HK-2 (cell line): ENCODE measurements around the gene APOC4.
"Not testable (repeated sequence)": the region's sequence is repeated elsewhere in the genome, so short reads cannot be mapped to it uniquely, and the experiment has no call there.

ENCODE experiments used
- DNase-seq: peaks from one replicate; pipeline ENCODE4 v3.0.0-alpha.2; 2018; ENCODE audit not compliant: unreplicated experiment

Gene APOC4

GRCh38 chr19:44942067-44942571 is at the start of gene APOC4:
Gene APOC4, plus strand, starts transcription at chr19:44942237. Its CDS starts 41 bp downstream, at chr19:44942278.
- no peak for DNase-seq

- DNase-seq: no peak
Observed at GRCh38 chr19:44892932-44893331, 49.1 kb upstream of the APOC4 start.

DNA sequence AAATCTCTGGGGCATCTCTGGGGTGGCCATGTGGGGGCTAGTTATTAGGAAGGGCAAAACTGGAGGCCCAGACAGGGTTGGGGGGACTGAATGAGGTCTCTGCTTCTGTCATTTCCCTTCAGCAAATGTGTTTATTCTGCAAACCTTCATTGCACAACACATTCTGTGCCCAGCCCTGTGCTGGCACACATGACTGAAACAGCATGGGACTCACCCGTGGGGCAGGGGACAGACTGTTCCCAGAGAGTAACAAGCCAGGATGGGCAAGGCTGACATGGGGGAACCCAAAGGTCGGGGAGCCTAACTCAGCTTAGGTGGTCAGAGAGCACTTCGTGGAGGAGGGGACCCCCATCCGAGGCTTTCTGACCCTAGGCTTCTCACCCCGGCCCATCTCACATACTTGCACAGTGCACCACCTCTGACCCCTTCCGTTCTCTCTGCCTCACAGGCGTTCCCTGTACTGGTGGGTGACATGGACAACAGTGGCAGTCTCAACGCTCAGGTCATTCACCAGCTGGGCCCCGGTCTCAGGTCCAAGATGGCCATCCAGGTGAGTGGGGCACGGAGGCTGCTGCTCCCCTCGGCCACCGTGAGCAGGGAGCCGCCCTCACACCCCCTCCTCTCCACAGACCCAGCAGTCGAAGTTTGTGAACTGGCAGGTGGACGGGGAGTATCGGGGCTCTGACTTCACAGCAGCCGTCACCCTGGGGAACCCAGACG is 48.5 kb upstream of the APOC4 start:
- DNase-seq: no peak

- no peak for DNase-seq
Observed at GRCh38 chr19:44894052-44894400, 48.0 kb upstream of the APOC4 start.

GRCh38 chr19:44894946-44895345 is 47.1 kb upstream of the APOC4 start:
- DNase-seq: no peak

GRCh38 chr19:44897835-44898234 is 44.2 kb upstream of the APOC4 start:
- no peak for DNase-seq

DNA sequence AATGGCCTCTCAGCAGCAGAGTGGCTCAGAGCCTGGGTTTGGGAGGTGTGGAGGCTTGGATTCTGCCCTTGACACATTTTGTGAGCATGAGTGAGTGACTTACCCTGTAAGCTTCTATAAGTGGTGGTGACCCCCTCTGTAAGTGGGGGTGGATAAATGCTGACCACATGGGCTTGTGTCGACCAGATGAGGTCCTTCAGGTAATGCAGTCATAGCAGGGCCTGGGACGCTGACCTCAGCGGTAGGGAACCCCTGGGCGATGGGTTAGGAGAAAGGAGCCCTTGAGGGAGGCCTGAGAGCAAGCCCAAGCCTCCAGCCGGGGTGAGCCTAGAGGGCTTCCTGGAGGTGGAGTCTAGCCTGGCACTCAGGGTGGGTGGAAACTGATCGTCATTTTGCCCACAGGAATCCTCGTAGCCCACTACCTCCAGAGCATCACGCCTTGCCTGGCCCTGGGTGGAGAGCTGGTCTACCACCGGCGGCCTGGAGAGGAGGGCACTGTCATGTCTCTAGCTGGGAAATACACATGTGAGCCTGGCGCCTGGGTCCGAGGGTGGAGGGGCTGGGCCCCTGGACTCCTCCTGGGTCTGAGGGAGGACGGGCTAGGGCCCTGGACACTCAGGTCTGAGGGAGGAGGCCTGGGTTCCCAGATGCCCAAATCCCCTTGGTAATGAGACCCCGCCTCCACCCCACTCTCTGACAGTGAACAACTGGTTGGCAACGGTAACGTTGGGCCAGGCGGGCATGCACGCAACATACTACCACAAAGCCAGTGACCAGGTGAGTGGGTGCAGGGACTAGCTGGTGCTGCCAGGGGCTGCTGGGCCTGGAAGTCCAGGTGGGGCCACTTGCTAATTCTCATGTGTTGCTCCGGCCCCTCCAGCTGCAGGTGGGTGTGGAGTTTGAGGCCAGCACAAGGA is 41.5 kb upstream of the APOC4 start:
- no peak for DNase-seq

- DNase-seq: no peak
Observed at GRCh38 chr19:44903216-44903601, 38.8 kb upstream of the APOC4 start.

GRCh38 chr19:44903602-44904425 is 38.2 kb upstream of the APOC4 start:
- DNase-seq: peak; percentile 78

DNA sequence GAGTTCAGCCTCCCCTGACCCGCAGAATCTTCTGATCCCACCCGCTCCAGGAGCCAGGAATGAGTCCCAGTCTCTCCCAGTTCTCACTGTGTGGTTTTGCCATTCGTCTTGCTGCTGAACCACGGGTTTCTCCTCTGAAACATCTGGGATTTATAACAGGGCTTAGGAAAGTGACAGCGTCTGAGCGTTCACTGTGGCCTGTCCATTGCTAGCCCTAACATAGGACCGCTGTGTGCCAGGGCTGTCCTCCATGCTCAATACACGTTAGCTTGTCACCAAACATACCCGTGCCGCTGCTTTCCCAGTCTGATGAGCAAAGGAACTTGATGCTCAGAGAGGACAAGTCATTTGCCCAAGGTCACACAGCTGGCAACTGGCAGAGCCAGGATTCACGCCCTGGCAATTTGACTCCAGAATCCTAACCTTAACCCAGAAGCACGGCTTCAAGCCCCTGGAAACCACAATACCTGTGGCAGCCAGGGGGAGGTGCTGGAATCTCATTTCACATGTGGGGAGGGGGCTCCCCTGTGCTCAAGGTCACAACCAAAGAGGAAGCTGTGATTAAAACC is 37.5 kb upstream of the APOC4 start:
- DNase-seq: no peak

DNA sequence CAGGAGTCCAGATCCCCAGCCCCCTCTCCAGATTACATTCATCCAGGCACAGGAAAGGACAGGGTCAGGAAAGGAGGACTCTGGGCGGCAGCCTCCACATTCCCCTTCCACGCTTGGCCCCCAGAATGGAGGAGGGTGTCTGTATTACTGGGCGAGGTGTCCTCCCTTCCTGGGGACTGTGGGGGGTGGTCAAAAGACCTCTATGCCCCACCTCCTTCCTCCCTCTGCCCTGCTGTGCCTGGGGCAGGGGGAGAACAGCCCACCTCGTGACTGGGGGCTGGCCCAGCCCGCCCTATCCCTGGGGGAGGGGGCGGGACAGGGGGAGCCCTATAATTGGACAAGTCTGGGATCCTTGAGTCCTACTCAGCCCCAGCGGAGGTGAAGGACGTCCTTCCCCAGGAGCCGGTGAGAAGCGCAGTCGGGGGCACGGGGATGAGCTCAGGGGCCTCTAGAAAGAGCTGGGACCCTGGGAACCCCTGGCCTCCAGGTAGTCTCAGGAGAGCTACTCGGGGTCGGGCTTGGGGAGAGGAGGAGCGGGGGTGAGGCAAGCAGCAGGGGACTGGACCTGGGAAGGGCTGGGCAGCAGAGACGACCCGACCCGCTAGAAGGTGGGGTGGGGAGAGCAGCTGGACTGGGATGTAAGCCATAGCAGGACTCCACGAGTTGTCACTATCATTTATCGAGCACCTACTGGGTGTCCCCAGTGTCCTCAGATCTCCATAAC is 36.4 kb upstream of the APOC4 start, which contains the start of gene APOE:
Gene APOE, plus strand, starts transcription at position 360 of the 724 bp plus-strand sequence. CDS start 829 bp downstream, outside the sequence.
- no peak for DNase-seq

GRCh38 chr19:44907613-44908012 is 34.4 kb upstream of the APOC4 start:
- DNase-seq: no peak

DNA sequence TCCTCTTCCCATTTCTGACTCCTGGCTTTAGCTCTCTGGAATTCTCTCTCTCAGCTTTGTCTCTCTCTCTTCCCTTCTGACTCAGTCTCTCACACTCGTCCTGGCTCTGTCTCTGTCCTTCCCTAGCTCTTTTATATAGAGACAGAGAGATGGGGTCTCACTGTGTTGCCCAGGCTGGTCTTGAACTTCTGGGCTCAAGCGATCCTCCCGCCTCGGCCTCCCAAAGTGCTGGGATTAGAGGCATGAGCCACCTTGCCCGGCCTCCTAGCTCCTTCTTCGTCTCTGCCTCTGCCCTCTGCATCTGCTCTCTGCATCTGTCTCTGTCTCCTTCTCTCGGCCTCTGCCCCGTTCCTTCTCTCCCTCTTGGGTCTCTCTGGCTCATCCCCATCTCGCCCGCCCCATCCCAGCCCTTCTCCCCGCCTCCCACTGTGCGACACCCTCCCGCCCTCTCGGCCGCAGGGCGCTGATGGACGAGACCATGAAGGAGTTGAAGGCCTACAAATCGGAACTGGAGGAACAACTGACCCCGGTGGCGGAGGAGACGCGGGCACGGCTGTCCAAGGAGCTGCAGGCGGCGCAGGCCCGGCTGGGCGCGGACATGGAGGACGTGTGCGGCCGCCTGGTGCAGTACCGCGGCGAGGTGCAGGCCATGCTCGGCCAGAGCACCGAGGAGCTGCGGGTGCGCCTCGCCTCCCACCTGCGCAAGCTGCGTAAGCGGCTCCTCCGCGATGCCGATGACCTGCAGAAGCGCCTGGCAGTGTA is 33.8 kb upstream of the APOC4 start:
- no peak for DNase-seq

DNA sequence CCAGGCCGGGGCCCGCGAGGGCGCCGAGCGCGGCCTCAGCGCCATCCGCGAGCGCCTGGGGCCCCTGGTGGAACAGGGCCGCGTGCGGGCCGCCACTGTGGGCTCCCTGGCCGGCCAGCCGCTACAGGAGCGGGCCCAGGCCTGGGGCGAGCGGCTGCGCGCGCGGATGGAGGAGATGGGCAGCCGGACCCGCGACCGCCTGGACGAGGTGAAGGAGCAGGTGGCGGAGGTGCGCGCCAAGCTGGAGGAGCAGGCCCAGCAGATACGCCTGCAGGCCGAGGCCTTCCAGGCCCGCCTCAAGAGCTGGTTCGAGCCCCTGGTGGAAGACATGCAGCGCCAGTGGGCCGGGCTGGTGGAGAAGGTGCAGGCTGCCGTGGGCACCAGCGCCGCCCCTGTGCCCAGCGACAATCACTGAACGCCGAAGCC is 33.2 kb upstream of the APOC4 start:
- no peak for DNase-seq

DNA sequence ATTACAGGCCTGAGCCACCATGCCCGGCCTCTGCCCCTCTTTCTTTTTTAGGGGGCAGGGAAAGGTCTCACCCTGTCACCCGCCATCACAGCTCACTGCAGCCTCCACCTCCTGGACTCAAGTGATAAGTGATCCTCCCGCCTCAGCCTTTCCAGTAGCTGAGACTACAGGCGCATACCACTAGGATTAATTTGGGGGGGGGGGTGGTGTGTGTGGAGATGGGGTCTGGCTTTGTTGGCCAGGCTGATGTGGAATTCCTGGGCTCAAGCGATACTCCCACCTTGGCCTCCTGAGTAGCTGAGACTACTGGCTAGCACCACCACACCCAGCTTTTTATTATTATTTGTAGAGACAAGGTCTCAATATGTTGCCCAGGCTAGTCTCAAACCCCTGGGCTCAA is 32.3 kb upstream of the APOC4 start:
- DNase-seq: no peak

DNA sequence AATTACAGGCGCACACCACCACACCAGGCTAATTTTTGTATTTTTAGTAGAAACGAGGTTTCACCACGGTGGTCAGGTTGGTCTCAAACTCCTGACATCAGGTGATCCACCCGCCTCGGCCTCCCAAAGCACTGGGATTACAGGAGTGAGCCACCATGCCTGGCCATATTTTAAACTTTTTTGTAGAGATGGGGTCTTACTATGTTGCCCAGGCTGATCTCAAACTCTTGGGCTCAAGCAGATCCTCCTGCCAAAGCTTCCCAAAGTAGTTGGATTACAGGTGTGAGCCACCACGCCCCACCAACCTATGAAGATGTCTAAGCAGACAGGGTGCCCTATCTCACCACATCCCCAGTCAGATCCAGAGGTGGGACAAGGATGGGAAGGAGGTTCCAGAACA is 30.1 kb upstream of the APOC4 start:
- DNase-seq: not testable (repeated sequence)

- DNase-seq: no peak
Observed at GRCh38 chr19:44912854-44913253, 29.2 kb upstream of the APOC4 start.

DNA sequence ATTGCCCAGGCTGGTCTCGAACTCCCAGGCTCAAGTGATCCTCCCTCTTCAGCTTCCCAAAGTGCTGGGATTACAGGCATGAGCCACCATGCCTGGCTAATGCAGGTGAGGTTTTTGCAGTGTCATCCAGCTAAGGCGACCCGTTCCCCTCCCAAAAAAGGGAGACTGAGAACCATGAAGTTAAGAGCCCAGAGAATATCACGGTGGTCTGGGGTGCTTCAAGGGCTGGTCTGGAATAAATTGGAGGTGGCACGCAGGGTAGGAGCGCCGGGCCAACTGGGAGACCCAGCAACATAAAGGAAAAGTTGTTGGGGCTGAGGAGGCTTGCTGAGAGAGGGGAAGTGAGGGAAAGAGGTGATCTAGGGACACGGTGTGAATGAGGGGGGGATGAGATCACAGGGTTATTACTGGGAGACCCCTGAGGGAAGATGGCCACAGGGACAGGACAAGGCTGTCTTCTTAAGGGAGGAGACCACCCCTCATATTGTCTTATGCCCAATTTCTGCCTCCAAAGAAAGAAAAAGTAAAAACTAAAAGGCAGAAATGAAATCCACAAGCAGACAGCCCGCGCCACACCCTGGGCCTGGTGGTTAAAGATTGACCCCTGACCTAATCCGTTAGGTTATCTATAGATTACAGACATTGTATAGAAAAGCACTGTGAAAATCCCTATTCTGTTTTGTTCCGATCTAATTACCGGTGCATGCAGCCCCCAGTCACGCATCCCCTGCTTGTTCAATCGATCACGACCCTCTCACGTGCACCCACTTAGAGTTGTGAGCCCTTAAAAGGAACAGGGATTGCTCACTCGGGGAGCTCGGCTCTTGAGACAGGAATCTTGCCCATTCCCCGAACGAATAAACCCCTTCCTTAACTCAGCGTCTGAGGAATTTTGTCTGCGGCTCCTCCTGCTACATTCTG is 28.3 kb upstream of the APOC4 start:
- not testable (repeated sequence) for DNase-seq
